ENCODE results near the gene CC2D2A. TPM values are rescaled to one million over a fixed set of nuclear protein-coding genes. Genes with fewer than 3 reads are reported as not detected.

CC2D2A gene
- total RNA-seq, 1 donor, result 34.0 TPM

GRCh38 chr4:15551740-15552446 is 82.2 kb downstream of the CC2D2A start:
- Histone ChIP-seq H3K27me3 (ENCODE audit: insufficient read depth, low read length) (no peaks in the 10 kb centered on the region), H4K20me1 (ENCODE audit: insufficient read depth, low read length) (no peaks in the 10 kb centered on the region), H3K27ac (ENCODE audit: low read depth, low read length) (no peak overlapping the region), H2AFZ (ENCODE audit: low read length) (no peak overlapping the region), H3K79me2 (ENCODE audit: insufficient read depth, low read length) (no peaks in the 10 kb centered on the region), H3K36me3 (ENCODE audit: insufficient read depth, low read length) (peaks cover 17% of the 10 kb centered on the region), H3K4me2 (ENCODE audit: insufficient read depth, low read length) (no peak overlapping the region), H3K4me3 (ENCODE audit: insufficient read depth, low read length) (no peak overlapping the region), H3K9me3 (ENCODE audit: low read depth, low read length) (no peaks in the 10 kb centered on the region), H3K4me1 (ENCODE audit: insufficient read depth, low read length) (no peaks in the 10 kb centered on the region)
- no peak for DNase-seq (ENCODE audit: insufficient read length, low spot score, missing footprints)
- no peak for TF ChIP-seq CTCF (IDR thresholded peaks at IDR 0.05; ENCODE audit: extremely low read depth, low read depth, low read length)

DNA sequence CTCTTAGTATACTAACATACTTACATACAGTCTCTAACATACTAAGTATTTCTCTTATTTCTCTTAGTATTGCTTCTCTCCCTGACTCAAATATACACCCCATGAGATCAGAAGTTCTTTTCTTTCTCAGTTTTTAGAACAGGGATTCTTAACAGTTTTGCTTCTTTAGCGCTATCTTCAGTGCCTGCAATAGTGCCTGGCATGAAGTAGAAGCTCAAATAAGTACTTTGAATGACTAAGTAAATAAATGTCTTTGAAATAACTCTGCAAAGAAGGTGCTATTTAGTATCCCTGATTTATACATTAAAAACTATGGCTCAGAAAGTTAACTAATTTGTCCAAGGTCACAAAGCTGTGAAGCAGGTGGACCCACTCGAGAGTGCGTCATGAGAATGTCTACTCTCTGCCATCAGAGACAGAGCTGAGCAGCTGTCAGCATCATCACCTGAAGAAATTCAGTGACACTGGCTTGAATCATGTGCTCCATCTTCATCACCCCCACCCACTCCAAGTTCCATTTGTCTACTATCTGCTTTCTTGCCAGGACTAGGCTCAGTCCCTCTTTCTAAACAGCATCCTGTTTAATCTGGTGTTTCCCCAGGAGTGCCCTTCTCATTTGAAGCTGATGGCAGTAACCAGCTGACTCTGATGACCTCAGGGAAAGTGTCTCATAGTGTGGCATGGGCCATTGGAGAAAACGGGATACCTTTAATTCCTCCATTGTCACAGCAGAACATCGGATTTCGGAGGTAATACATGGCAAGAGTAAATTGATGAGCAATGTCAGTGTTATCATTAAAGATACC is 83.1 kb downstream of the CC2D2A start:
- no peak overlapping the region for H3K4me2 ChIP-seq (ENCODE audit: insufficient read depth, low read length)
- no peak overlapping the region for H3K27ac ChIP-seq (ENCODE audit: low read depth, low read length)
- no peaks in the 10 kb centered on the region for H3K9me3 ChIP-seq (ENCODE audit: low read depth, low read length)
- no peak overlapping the region for H3K4me3 ChIP-seq (ENCODE audit: insufficient read depth, low read length)
- H3K27me3 ChIP-seq (ENCODE audit: insufficient read depth, low read length), result no peaks in the 10 kb centered on the region
- no peaks in the 10 kb centered on the region for H3K79me2 ChIP-seq (ENCODE audit: insufficient read depth, low read length)
- H3K36me3 ChIP-seq (ENCODE audit: insufficient read depth, low read length), result peaks cover 17% of the 10 kb centered on the region
- H3K4me1 ChIP-seq (ENCODE audit: insufficient read depth, low read length), result no peaks in the 10 kb centered on the region
- no peaks in the 10 kb centered on the region for H4K20me1 ChIP-seq (ENCODE audit: insufficient read depth, low read length)
- DNase-seq (ENCODE audit: insufficient read length, low spot score, missing footprints), result no peak
- no peak overlapping the region for H2AFZ ChIP-seq (ENCODE audit: low read length)
- TF ChIP-seq CTCF (IDR thresholded peaks at IDR 0.05; ENCODE audit: extremely low read depth, low read depth, low read length), result no peak

DNA sequence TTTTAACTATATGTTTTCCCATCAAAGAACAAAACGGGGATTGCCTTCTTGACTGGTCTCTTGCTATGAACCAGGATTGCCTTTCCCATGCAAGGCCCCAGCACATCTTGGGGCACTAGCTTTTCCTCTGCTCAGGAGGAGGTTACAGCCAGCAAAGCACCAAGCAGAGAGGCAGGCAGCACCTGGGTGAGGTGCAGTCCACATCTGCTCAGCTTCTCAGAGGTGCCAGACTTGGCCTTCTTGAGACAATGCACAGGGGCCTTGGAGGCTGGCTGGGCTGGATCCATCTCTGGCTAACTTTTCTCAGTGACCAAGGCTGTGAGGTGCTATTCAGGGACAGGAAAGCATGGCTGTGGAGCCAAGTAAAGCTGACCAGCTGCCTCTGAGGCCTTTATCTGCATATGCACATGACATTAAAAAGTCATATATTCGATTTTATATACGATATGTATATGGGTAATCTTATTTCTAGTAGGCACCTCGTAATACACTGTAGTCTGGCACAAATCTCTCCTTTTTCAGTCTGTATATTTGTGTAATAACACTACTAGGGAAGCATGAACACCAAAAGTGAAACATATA is 86.9 kb downstream of the CC2D2A start:
- DNase-seq (ENCODE audit: insufficient read length, low spot score, missing footprints), result no peak
- peaks cover 3% of the 10 kb centered on the region for H3K4me1 ChIP-seq (ENCODE audit: insufficient read depth, low read length)
- peaks cover 17% of the 10 kb centered on the region for H3K36me3 ChIP-seq (ENCODE audit: insufficient read depth, low read length)
- no peak overlapping the region for H3K27ac ChIP-seq (ENCODE audit: low read depth, low read length)
- H3K4me3 ChIP-seq (ENCODE audit: insufficient read depth, low read length), result no peak overlapping the region
- no peaks in the 10 kb centered on the region for H3K27me3 ChIP-seq (ENCODE audit: insufficient read depth, low read length)
- no peak overlapping the region for H2AFZ ChIP-seq (ENCODE audit: low read length)
- H3K79me2 ChIP-seq (ENCODE audit: insufficient read depth, low read length), result no peaks in the 10 kb centered on the region
- no peak overlapping the region for H3K4me2 ChIP-seq (ENCODE audit: insufficient read depth, low read length)
- H4K20me1 ChIP-seq (ENCODE audit: insufficient read depth, low read length), result no peaks in the 10 kb centered on the region
- no peak for TF ChIP-seq CTCF (IDR thresholded peaks at IDR 0.05; ENCODE audit: extremely low read depth, low read depth, low read length)
- no peaks in the 10 kb centered on the region for H3K9me3 ChIP-seq (ENCODE audit: low read depth, low read length)

All from osteoblast (primary cell).